Stimulated activated CD8-positive, alpha-beta memory T cell treated with anti-CD3 and anti-CD28 coated beads, Interleukin-4, amount 100 ng/mL, for 1 hour (primary cell): ENCODE data around the gene FOSL2.

Experiments
- DNase-seq, 2 donors: peaks; one replicate each; pipeline ENCODE4 v3.0.0-alpha.2; 2020; ENCODE audit warnings: low read depth in 2 of 2, low spot score in 1 of 2

Gene FOSL2

DNA sequence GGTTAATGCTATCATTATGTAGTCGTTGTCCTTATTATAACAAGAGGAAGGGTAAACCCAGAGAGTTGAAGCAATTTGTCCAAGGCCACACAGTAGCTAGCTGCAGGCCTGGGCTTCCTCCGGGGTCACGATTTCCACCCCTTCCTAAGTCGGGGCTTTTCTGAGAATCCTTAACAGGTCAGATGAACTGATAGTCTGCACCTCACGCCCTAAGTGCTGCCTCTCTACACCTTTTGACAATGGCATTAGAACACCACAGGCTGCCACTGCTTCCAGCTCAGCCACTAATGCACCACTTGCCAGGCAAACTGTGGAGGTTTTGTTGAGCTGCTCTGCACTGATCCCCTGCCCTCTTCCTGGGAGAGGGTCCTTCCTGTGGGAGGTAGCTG, 37.7 kb downstream of the FOSL2 start:
- DNase-seq: no peak

GRCh38 chr2:28430788-28431418, 38.2 kb downstream of the FOSL2 start:
- DNase-seq: no peak

GRCh38 chr2:28431741-28432140, 39.1 kb downstream of the FOSL2 start:
- DNase-seq: no peak

- no peak for DNase-seq
These were observed 39.7 kb downstream of the FOSL2 start for GRCh38 chr2:28432362-28432761.

GRCh38 chr2:28433215-28433614, 40.6 kb downstream of the FOSL2 start:
- DNase-seq: no peak

DNA sequence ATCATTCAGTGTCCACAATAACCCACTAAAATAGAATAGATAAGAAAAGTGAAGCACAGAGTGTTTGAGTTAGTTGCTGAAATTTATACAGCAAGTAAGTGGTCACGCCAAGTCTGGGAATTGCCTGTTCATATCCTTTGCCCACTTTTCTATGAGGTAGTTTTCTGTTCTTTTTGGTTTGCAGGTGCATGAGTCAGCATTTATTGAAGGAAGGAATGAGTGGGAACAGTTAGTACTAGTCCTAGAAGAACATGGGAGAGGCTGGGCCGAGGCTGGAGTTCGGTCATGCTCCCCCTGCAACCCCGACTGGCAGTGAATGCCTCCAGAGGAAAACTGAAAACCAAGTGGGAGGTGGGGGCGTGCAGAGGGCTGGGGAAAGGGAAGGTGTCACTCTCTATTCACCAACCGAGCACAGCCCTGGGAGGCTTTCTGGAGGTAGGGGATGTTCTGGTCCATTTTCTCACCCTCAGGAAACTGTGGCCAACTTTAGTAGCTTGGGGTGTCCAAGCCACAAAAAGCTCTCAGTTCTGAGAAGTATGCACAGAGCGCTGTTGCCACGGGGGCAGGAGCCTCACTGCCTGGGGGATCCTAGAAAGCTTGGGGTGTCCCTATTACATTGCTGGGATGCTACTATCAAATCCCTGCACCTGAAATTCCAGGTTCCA, 41.4 kb downstream of the FOSL2 start:
- DNase-seq: no peak

DNA sequence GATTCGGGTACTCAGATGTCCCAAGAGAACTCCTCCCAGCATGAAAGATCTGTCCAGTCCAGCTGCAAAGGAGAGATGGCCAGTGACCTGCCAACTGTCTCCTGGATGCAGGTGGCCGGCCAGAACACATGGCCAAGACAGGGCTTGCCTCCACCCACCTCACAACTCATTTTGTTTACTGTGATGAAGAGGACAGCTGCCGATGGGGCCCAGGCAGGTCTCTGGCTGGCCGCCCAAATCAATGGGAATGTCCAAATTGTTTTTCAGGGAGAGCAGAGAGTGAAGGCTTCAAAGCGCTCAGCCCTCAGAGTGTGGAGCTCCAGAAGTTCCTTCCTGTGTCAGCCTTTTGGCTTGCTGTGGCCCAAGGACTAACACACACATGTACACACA, 41.9 kb downstream of the FOSL2 start:
- no peak for DNase-seq

- DNase-seq: no peak
These were observed 42.6 kb downstream of the FOSL2 start for GRCh38 chr2:28435241-28435640.

GRCh38 chr2:28435814-28436351, 43.2 kb downstream of the FOSL2 start:
- no peak for DNase-seq

DNA sequence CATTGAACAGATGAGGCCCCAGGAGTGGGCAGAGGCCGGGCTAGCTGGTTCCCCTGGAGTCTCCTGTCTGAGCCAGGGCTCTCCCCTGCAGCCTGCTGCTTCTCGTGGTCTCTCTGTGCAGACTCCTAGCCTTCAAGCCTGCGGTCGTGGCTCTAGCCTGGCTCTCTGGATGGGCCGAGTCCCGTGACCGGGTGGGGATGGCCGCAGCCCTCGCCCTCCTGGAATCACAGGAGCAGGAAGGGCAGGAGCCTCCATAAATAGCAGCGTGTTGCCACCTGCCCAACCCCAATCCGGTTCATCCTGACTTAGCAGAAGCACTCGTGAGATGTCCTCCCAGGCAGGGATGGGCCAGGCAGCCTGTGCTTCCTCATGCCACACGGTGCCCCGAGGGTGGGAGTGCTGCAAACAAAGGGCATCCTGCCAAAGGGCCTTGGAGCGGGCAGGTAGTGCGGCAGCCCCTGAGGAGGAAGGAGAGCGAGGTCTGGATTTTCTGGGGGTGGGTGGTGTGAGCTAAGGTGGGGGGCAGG, 43.9 kb downstream of the FOSL2 start:
- DNase-seq: no peak

DNA sequence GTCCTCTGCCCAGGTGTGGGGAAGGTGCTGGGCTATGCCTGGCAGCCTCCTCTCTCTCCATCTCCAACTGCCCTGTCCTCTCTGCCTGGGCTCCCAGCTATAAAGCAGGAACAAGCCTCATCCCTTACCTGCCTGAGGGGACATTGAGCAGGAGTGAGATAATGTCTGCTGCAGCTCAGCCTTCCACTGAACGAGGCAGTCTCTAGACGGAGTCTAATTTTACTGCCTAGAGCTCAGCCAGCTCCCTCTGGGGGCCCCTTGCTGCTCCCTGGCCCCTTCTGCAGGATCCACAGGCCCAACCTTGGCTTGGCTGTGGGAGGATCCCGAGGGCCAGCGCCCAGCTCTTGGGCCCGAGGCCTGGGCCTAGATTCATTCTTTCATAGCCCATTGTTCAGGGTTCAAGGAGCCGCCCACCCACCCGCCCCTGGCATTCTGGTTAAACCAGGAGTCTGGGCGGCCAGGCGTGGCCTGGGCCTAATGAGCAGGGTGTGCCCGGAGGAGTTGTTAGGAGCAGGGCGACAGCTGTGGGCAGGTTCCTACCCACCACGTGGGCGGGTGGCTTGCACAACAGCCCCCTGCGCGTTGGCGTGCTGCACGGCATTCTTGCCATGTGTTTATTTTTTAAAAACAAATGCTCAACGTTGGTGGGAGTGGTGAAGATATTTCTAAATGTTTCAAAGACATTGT, 44.6 kb downstream of the FOSL2 start:
- DNase-seq: no peak

GRCh38 chr2:28437918-28438317, 45.3 kb downstream of the FOSL2 start:
- no peak for DNase-seq

- DNase-seq: no peak
These were observed 45.9 kb downstream of the FOSL2 start for GRCh38 chr2:28438532-28439063.

DNA sequence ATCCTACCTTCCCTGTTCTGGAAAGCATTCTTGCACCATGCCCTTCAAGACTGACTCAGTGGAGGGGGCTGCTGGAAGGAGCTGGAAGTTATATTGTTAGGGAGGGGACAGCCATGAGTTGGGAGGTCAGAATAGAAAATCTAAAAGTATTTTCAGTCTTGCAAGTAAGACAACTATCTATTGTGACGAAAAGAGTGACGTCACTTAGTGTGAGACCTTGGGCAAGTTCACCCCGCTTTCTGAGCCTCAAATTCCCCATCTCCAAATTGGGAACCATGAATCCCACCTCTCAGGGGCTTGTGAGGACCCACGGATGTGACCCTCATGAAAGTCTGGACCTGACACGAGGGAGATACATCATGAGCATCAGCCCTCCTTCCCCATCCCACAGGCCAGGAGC, 46.5 kb downstream of the FOSL2 start:
- no peak for DNase-seq

DNA sequence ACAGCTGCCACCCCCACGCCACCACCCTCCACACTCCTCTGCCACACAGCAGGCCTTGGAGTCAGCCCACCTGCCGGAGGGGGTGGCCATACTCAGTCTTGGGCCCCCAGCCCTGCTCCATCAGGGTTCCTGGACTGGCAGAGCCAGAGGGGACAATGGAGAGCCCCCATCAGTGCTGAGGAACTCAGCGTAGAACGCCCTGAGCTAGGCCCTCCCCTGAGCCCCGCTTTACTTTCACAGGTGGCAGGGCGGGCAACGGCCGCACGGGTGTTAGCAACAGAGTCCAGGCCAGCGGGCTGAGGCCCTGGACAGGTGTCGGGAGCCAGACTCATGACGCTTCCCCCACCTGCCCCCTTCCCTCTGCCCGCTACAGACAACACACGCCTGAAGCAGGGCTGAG, 47.1 kb downstream of the FOSL2 start:
- no peak for DNase-seq

- no peak for DNase-seq
These were observed 49.7 kb downstream of the FOSL2 start for GRCh38 chr2:28442328-28442727.

DNA sequence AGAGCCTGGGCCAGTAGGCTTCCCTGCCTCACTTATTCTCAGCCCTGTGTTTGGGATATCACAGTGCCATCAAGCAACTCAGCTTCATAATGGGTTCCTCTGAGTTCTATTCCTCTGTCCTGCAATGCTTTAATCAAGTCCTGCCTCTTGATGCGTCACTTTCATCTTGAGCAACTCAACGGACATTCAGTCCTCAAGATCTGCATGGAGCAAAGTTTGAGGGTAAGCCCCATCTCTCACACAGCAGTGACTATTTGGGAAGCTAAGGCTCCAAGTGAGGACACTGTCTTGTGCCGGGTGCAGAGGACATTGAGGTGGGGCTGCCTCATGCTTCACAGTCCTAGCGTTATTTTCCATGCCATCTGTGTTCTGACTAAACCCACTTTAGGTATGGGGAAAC, 52.3 kb downstream of the FOSL2 start:
- no peak for DNase-seq

DNA sequence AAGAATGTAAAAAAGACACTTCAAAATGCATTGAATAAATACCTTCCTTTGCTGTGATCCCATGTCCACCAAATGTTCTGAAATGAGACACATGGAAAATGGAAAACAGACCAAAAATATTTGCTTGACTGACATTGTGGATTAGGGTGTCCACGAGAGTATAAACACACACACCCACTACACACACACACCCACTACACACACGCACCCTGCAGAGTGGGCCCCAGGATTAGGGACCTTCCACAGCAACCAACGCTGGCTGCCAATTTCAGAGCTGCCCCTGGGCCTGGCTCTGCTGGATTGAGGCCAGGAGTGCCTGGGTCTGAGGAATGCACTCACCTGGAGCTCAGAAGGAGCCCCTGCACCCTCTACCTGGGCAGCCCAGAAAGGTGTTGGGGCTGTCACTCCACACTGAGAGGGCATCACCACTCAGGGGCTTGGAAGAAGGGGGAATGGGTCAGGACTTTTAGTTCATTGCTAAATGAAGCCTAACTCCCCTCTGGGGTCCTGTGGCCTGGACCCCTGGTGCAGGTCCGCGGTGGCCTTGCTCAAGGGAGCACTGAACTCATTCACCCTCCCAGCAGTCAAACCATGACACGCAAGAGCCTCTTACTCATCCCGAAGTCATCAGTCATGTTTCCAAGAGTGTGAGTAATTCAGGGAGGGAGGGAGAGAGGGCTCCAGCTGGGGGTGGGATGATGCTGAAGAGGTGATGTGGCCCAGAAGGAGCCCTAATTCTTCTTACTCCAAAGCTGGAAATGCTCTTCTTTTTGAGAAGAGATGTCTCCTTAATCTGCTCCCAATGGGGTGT, 53.0 kb downstream of the FOSL2 start:
- no peak for DNase-seq

- DNase-seq: no peak
These were observed 53.9 kb downstream of the FOSL2 start for GRCh38 chr2:28446531-28446930.

GRCh38 chr2:28447086-28447485, 54.4 kb downstream of the FOSL2 start:
- no peak for DNase-seq
